ENCODE measurements around the gene ANK3. TPM values are rescaled to one million over a fixed set of nuclear protein-coding genes. Genes with fewer than 3 reads are reported as not detected.

The ANK3 gene
- total and polyA plus RNA-seq, 4 experiments from 2014 or later = 7.2 to 90.1 (median 55.8) TPM

DNA sequence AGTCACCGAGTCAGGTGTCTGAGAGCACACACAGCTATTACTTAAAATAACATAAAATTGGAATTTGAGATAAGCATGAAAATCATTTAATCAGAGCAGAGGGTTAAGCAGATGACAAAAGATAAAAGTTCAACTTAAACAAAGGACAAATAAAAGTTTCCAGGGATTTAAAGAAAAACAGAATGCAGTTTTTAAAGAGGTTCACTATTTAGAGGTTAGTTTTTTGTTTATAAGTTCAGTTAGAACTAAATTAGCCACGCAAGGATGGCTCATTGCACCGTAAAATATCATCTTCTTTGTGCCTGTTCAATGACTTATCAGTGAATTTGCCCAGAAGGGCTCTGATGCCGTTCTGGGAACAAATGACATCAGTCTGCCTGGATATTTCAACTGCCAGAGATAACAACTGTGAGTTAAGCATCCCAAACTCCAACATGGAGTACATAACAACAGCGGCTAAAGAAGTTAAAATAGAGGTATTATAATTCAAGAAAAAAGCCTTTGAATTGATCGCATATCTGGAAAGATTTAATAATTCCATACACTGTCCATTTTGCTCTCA, 107.8 kb downstream of the ANK3 start:
- intact Hi-C loops (cut with micrococcal nuclease) = no loop called here
- no peak for DNase-seq
- CTCF ChIA-PET (ENCODE audit: partially characterized antibody) = no interaction called here
- Histone ChIP-seq H3K4me3 (ENCODE audit: low read length in 2 of 2) (no peak overlapping the region), H3K4me1 (ENCODE audit: insufficient read depth, low read length) (no peaks in the 10 kb centered on the region), H3K36me3 (ENCODE audit: insufficient read depth, low read length) (peaks cover 5% of the 10 kb centered on the region), H3K27me3 (ENCODE audit: insufficient read depth, low read length) (no peaks in the 10 kb centered on the region), H3K9me3 (ENCODE audit: control insufficient read depth in 1 of 2, low read length in 2 of 2) (no peaks in the 10 kb centered on the region), H3K27ac (ENCODE audit: low read depth, low read length) (no peak overlapping the region)
- no peaks in the 10 kb centered on the region for H3K27me3 Mint-ChIP-seq
- peaks cover 0 to 14% (median 11%) of the 10 kb centered on the region in 4 donors for H3K4me1 Mint-ChIP-seq
- H3K27ac Mint-ChIP-seq = no peak overlapping the region
- H3K4me3 Mint-ChIP-seq = no peak overlapping the region
- POLR2A ChIA-PET (ENCODE audit: partially characterized antibody) = no interaction called here
- H3K9me3 Mint-ChIP-seq = no peaks in the 10 kb centered on the region
- H3K36me3 Mint-ChIP-seq = peaks cover 22 to 24% of the 10 kb centered on the region in 2 donors

DNA sequence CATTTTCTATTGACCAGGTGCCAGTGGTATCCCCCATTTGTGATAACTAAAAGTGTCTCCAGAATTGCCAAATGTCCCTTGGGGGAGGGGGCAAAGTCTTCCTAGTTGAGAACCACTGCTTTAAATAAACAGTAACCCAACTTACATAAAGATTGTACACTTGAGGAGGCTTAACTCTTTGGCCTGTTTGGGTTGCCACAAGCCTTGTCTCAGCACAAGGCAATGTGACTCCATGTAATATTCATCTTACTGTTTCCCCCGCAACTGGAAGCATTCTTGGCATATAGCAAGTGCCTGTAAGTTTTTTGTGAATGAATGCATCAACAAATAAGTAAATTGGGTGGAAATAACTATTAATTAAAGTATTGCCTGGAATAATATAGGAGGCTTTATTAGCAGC, 108.3 kb downstream of the ANK3 start:
- intact Hi-C loops (cut with micrococcal nuclease) = no loop called here
- ChIA-PET CTCF (ENCODE audit: partially characterized antibody) (no interaction called here), POLR2A (ENCODE audit: partially characterized antibody) (no interaction called here)
- Mint-ChIP-seq H3K27me3 (no peaks in the 10 kb centered on the region), H3K36me3 (peaks cover 25 to 28% of the 10 kb centered on the region in 2 donors), H3K4me1 (peaks cover 0 to 14% (median 9%) of the 10 kb centered on the region in 4 donors), H3K4me3 (no peak overlapping the region), H3K9me3 (no peaks in the 10 kb centered on the region), H3K27ac (no peak overlapping the region)
- Histone ChIP-seq H3K27ac (ENCODE audit: low read depth, low read length) (no peak overlapping the region), H3K27me3 (ENCODE audit: insufficient read depth, low read length) (no peaks in the 10 kb centered on the region), H3K36me3 (ENCODE audit: insufficient read depth, low read length) (peaks cover 5% of the 10 kb centered on the region), H3K4me1 (ENCODE audit: insufficient read depth, low read length) (no peaks in the 10 kb centered on the region), H3K9me3 (ENCODE audit: control insufficient read depth in 1 of 2, low read length in 2 of 2) (no peaks in the 10 kb centered on the region), H3K4me3 (ENCODE audit: low read length in 2 of 2) (no peak overlapping the region)
- no peak for DNase-seq

DNA sequence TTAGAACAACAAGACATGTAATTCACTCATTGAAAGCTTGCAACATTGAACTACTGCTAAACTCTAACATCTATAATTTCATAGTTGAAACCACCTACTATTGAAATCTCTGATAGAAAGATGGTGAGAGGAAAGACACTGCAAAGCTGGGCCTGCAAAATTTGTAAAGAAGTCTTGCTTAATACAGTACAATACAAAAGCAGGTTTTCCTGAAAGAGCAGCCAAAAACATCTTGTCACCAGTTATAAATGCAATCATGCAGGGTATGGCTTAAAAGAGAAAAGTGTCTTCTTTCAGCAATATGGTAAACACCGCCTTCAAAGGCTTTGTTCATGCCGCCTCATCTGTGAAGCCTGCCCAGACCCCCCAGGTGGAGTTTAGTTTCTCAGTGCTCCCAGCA, 109.2 kb downstream of the ANK3 start:
- Mint-ChIP-seq H3K4me3 (no peak overlapping the region), H3K36me3 (peaks cover 28 to 31% of the 10 kb centered on the region in 2 donors), H3K9me3 (no peaks in the 10 kb centered on the region), H3K27me3 (no peaks in the 10 kb centered on the region), H3K27ac (no peak overlapping the region), H3K4me1 (peaks cover 0 to 11% (median 7%) of the 10 kb centered on the region in 4 donors)
- Histone ChIP-seq H3K9me3 (ENCODE audit: control insufficient read depth in 1 of 2, low read length in 2 of 2) (no peaks in the 10 kb centered on the region), H3K4me3 (ENCODE audit: low read length in 2 of 2) (no peak overlapping the region), H3K36me3 (ENCODE audit: insufficient read depth, low read length) (peaks cover 5% of the 10 kb centered on the region), H3K27ac (ENCODE audit: low read depth, low read length) (no peak overlapping the region), H3K4me1 (ENCODE audit: insufficient read depth, low read length) (no peaks in the 10 kb centered on the region), H3K27me3 (ENCODE audit: insufficient read depth, low read length) (no peaks in the 10 kb centered on the region)
- intact Hi-C loops (cut with micrococcal nuclease) = no loop called here
- CTCF ChIA-PET (ENCODE audit: partially characterized antibody) = no interaction called here
- no peak for DNase-seq
- POLR2A ChIA-PET (ENCODE audit: partially characterized antibody) = no interaction called here

DNA sequence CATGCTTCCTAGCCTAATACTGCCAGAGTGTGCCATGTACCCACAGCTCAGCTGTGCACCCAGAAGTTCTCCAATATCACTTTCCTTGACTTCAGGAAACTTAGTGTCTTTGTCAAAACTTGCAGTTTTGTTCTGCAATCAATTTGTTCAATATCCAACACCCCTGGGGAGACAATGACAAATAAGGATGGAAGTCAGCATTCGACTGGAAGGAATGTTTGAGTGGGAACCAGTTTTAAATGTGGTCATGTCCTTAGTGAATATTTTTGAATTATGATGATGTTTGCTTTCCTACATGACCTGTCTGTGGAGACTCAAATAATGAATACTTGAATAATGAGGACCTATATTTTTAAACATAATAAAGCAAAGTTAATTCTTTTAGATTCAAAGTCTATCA, 112.0 kb downstream of the ANK3 start:
- ChIA-PET CTCF (ENCODE audit: partially characterized antibody) (no interaction called here), POLR2A (ENCODE audit: partially characterized antibody) (no interaction called here)
- Mint-ChIP-seq H3K36me3 (peaks cover 39 to 51% of the 10 kb centered on the region in 2 donors), H3K9me3 (peaks cover 0 to 4% (median 0%) of the 10 kb centered on the region in 8 donors), H3K27me3 (no peaks in the 10 kb centered on the region), H3K27ac (no peak overlapping the region), H3K4me3 (no peak overlapping the region), H3K4me1 (peaks cover 0 to 7% (median 2%) of the 10 kb centered on the region in 4 donors)
- H3K27me3 ChIP-seq (ENCODE audit: insufficient read depth, low read length) = no peaks in the 10 kb centered on the region
- DNase-seq = no peak
- intact Hi-C loops (cut with micrococcal nuclease) = no loop called here
- H3K36me3 ChIP-seq (ENCODE audit: insufficient read depth, low read length) = peaks cover 5% of the 10 kb centered on the region
- H3K27ac ChIP-seq (ENCODE audit: low read depth, low read length) = no peak overlapping the region
- no peak overlapping the region for H3K4me3 ChIP-seq (ENCODE audit: low read length in 2 of 2)
- H3K4me1 ChIP-seq (ENCODE audit: insufficient read depth, low read length) = no peaks in the 10 kb centered on the region
- H3K9me3 ChIP-seq (ENCODE audit: control insufficient read depth in 1 of 2, low read length in 2 of 2) = no peaks in the 10 kb centered on the region

DNA sequence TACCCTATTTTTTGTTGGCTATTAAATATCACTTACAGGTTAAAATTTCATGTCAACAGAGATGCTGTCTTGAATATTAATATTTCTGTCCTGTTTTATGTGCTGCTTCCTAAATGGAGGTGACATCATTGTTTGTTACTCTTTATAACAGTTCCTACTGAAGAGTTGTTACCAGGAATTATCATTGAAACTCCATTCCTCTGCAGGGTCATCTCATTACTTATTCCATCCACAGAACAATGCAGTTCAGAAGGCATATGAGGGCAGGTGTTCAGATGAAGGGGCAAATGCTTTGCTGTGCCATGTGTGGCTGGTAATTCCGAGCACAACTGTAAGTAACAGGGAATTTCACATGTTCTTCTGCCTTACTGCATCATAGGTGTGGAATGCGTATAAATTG, 113.4 kb downstream of the ANK3 start:
- no peak overlapping the region for H3K4me3 ChIP-seq (ENCODE audit: low read length in 2 of 2)
- no peaks in the 10 kb centered on the region for H3K27me3 ChIP-seq (ENCODE audit: insufficient read depth, low read length)
- Mint-ChIP-seq H3K9me3 (peaks cover 0 to 4% (median 0%) of the 10 kb centered on the region in 8 donors), H3K27ac (no peak overlapping the region), H3K36me3 (peaks cover 39 to 51% of the 10 kb centered on the region in 2 donors), H3K4me3 (no peak overlapping the region), H3K27me3 (no peaks in the 10 kb centered on the region), H3K4me1 (peaks cover 0 to 5% (median 2%) of the 10 kb centered on the region in 4 donors)
- no peaks in the 10 kb centered on the region for H3K4me1 ChIP-seq (ENCODE audit: insufficient read depth, low read length)
- no peak overlapping the region for H3K27ac ChIP-seq (ENCODE audit: low read depth, low read length)
- H3K9me3 ChIP-seq (ENCODE audit: control insufficient read depth in 1 of 2, low read length in 2 of 2) = no peaks in the 10 kb centered on the region
- DNase-seq = no peak
- H3K36me3 ChIP-seq (ENCODE audit: insufficient read depth, low read length) = peaks cover 5% of the 10 kb centered on the region
- intact Hi-C loops (cut with micrococcal nuclease) = no loop called here
- POLR2A ChIA-PET (ENCODE audit: partially characterized antibody) = no interaction called here
- CTCF ChIA-PET (ENCODE audit: partially characterized antibody) = no interaction called here

DNA sequence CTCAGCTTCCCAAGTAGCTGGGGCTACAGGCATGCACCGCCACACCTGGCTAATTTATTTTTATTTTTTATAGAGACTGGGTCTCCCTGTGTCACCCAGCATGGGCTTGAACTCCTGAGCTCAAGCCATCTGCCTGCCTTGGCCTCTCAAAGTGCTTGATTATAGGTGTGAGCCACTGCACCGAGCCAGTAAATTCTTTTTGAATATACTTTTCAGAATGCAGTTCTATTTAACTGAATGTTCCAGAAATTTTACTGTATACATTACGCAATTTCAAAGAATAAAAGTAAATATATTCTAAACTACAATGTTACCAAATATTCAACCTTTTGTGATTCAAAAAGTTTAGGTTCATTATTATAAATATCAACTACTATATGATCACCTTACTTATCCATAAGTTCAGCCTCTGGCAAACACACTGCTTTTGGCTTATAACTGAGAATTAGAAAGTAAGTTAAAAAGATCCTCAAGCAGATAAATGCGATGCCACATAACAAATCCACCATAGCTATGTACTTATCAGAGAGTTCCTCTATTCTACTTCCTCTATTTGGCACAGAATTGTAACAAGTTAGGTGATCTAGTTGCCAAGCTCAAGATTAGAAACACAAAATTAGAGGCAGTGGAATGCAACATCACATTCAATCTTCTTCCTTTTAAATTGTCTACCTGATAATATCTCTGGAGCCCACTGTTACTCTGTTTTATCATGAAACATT, 118.2 kb downstream of the ANK3 start:
- Histone ChIP-seq H3K36me3 (ENCODE audit: insufficient read depth, low read length) (no peaks in the 10 kb centered on the region), H3K9me3 (ENCODE audit: control insufficient read depth in 1 of 2, low read length in 2 of 2) (no peaks in the 10 kb centered on the region), H3K4me1 (ENCODE audit: insufficient read depth, low read length) (no peaks in the 10 kb centered on the region), H3K4me3 (ENCODE audit: low read length in 2 of 2) (no peak overlapping the region), H3K27me3 (ENCODE audit: insufficient read depth, low read length) (no peaks in the 10 kb centered on the region), H3K27ac (ENCODE audit: low read depth, low read length) (no peak overlapping the region)
- Mint-ChIP-seq H3K4me3 (no peak overlapping the region), H3K36me3 (peaks cover 14 to 24% of the 10 kb centered on the region in 2 donors), H3K4me1 (peaks cover 0 to 5% (median 2%) of the 10 kb centered on the region in 4 donors), H3K27me3 (no peaks in the 10 kb centered on the region), H3K9me3 (peaks cover 0 to 4% (median 0%) of the 10 kb centered on the region in 8 donors), H3K27ac (peak overlapping the region in 1 of 7 donors; percentile 50)
- ChIA-PET CTCF (ENCODE audit: partially characterized antibody) (interaction anchor here (1.5 kb wide), 1 partner anchor 16 kb away, joined by 3 read pairs; no protein-coding TSS in a partner anchor), POLR2A (ENCODE audit: partially characterized antibody) (no interaction called here)
- intact Hi-C loops (cut with micrococcal nuclease) = no loop called here
- DNase-seq = no peak

DNA sequence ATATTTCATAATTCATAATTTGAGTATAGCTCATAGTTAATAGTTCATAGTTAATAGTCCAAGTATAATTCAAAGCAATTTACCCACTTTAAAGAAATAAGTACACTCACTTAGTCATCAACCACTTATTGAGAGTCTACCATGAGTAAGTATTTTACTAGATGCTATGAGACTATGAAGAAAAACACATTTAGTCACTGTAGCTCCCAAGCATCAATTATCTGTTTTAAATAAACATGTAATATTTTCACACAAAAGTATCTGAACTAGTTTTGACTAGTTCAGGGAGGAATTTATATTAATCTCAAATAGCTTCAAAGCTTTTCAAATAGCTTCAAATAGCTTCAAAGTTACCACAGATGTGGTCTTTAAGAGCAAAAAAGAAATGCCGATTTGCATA, 119.2 kb downstream of the ANK3 start:
- H3K27ac Mint-ChIP-seq = no peak overlapping the region
- DNase-seq = no peak
- ChIA-PET POLR2A (ENCODE audit: partially characterized antibody) (no interaction called here), CTCF (ENCODE audit: partially characterized antibody) (interaction anchor here (1.5 kb wide), 1 partner anchor 15 kb away, joined by 3 read pairs; no protein-coding TSS in a partner anchor)
- no peak overlapping the region for H3K27ac ChIP-seq (ENCODE audit: low read depth, low read length)
- H3K4me1 ChIP-seq (ENCODE audit: insufficient read depth, low read length) = no peaks in the 10 kb centered on the region
- no peak overlapping the region for H3K4me3 Mint-ChIP-seq
- no peaks in the 10 kb centered on the region for H3K27me3 ChIP-seq (ENCODE audit: insufficient read depth, low read length)
- H3K9me3 ChIP-seq (ENCODE audit: control insufficient read depth in 1 of 2, low read length in 2 of 2) = no peaks in the 10 kb centered on the region
- H3K4me3 ChIP-seq (ENCODE audit: low read length in 2 of 2) = no peak overlapping the region
- peaks cover 0 to 4% (median 0%) of the 10 kb centered on the region in 8 donors for H3K9me3 Mint-ChIP-seq
- H3K36me3 Mint-ChIP-seq = peaks cover 15 to 19% of the 10 kb centered on the region in 2 donors
- H3K36me3 ChIP-seq (ENCODE audit: insufficient read depth, low read length) = no peaks in the 10 kb centered on the region
- intact Hi-C loops (cut with micrococcal nuclease) = no loop called here
- peaks cover 0 to 6% (median 2%) of the 10 kb centered on the region in 4 donors for H3K4me1 Mint-ChIP-seq
- no peaks in the 10 kb centered on the region for H3K27me3 Mint-ChIP-seq
